Upper lobe of left lung (tissue), 4 donors: ENCODE data around the gene PALS1.

Experiments
- POLR2A ChIP-seq, 4 donors: fragments of 450-650 bp; IDR thresholded peaks; one replicate each; pipeline ENCODE4 v1.5.1; 2016 to 2017; ENCODE audit warnings: antibody characterized with exemption in 4 of 4, mild to moderate bottlenecking in 2 of 4
- POLR2AphosphoS5 ChIP-seq, 2 donors: sonication (generic); formaldehyde crosslinking; IDR thresholded peaks; one replicate each; pipeline ENCODE4 v1.5.1; 2017; ENCODE audit warnings: antibody characterized with exemption in 2 of 2
- TF ChIP-seq, protein P1 (sequence below), 6 experiments: fragments of 450-650 bp in 4 of 6; fragments of 200-600 bp in 2 of 6; sonication (generic) in 2 of 6; IDR thresholded peaks; one replicate each; pipeline ENCODE4 v1.5.1; 2016 to 2019; ENCODE audit warnings: antibody characterized with exemption in 6 of 6

DNA sequence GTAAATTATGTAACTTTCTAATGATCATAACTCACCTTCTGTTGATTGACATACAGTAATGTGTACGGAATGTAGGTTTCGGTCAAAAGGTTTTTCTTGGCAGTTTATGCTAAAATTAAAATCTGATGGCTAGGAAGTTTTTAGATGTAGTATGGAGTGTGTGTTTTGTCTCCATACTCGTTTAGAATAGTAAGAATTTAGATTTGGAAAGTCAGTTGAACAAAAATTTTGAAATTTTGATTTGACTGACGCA, 859 bp downstream of the PALS1 start:
- TF ChIP-seq, protein P1, sequence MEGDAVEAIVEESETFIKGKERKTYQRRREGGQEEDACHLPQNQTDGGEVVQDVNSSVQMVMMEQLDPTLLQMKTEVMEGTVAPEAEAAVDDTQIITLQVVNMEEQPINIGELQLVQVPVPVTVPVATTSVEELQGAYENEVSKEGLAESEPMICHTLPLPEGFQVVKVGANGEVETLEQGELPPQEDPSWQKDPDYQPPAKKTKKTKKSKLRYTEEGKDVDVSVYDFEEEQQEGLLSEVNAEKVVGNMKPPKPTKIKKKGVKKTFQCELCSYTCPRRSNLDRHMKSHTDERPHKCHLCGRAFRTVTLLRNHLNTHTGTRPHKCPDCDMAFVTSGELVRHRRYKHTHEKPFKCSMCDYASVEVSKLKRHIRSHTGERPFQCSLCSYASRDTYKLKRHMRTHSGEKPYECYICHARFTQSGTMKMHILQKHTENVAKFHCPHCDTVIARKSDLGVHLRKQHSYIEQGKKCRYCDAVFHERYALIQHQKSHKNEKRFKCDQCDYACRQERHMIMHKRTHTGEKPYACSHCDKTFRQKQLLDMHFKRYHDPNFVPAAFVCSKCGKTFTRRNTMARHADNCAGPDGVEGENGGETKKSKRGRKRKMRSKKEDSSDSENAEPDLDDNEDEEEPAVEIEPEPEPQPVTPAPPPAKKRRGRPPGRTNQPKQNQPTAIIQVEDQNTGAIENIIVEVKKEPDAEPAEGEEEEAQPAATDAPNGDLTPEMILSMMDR (IDR thresholded peaks at IDR 0.05) = no peak
- TF ChIP-seq POLR2A (IDR thresholded peaks at IDR 0.05) (no peak), POLR2AphosphoS5 (IDR thresholded peaks at IDR 0.05) (no peak)
